ENCODE measurements around the gene OXSR1.
"Not testable (repeated sequence)": the region's sequence is repeated elsewhere in the genome, so short reads cannot be mapped to it uniquely, and the experiment has no call there.

OXSR1 gene

GRCh38 chr3:38141952-38142273 lies 23.4 kb upstream of the OXSR1 start:
- no peak for DNase-seq (ENCODE audit: low read depth in 3 of 3)

GRCh38 chr3:38142959-38143358 lies 22.4 kb upstream of the OXSR1 start:
- no peak for DNase-seq (ENCODE audit: low read depth in 3 of 3)

- DNase-seq (ENCODE audit: low read depth in 3 of 3), result no peak
Observed at GRCh38 chr3:38143511-38143910, 21.8 kb upstream of the OXSR1 start.

GRCh38 chr3:38146504-38146903 lies 18.8 kb upstream of the OXSR1 start:
- DNase-seq (ENCODE audit: low read depth in 3 of 3), result no peak

- no peak for DNase-seq (ENCODE audit: low read depth in 3 of 3)
Observed at GRCh38 chr3:38147421-38147820, 17.9 kb upstream of the OXSR1 start.

- no peak for DNase-seq (ENCODE audit: low read depth in 3 of 3)
Observed at GRCh38 chr3:38148311-38148882, 16.9 kb upstream of the OXSR1 start.

- DNase-seq (ENCODE audit: low read depth in 3 of 3), result no peak
Observed at GRCh38 chr3:38149708-38150107, 15.6 kb upstream of the OXSR1 start.

GRCh38 chr3:38150780-38151528 lies 14.4 kb upstream of the OXSR1 start:
- DNase-seq (ENCODE audit: low read depth in 3 of 3), result no peak

- no peak for DNase-seq (ENCODE audit: low read depth in 3 of 3)
Observed at GRCh38 chr3:38151667-38152265, 13.6 kb upstream of the OXSR1 start.

GRCh38 chr3:38152609-38153008 lies 12.7 kb upstream of the OXSR1 start:
- no peak for DNase-seq (ENCODE audit: low read depth in 3 of 3)

- DNase-seq (ENCODE audit: low read depth in 3 of 3), result no peak
Observed at GRCh38 chr3:38153221-38153620, 12.1 kb upstream of the OXSR1 start.

- DNase-seq (ENCODE audit: low read depth in 3 of 3), result no peak
Observed at GRCh38 chr3:38154033-38154494, 11.3 kb upstream of the OXSR1 start.

- DNase-seq (ENCODE audit: low read depth in 3 of 3), result no peak
Observed at GRCh38 chr3:38154625-38155255, 10.6 kb upstream of the OXSR1 start.

- DNase-seq (ENCODE audit: low read depth in 3 of 3), result no peak
Observed at GRCh38 chr3:38155825-38156224, 9.5 kb upstream of the OXSR1 start.

- DNase-seq (ENCODE audit: low read depth in 3 of 3), result no peak
Observed at GRCh38 chr3:38157117-38157516, 8.2 kb upstream of the OXSR1 start.

- DNase-seq (ENCODE audit: low read depth in 3 of 3), result no peak
Observed at GRCh38 chr3:38157595-38157994, 7.7 kb upstream of the OXSR1 start.

- DNase-seq (ENCODE audit: low read depth in 3 of 3), result no peak
Observed at GRCh38 chr3:38158472-38158871, 6.9 kb upstream of the OXSR1 start.

GRCh38 chr3:38160704-38161103 lies 4.6 kb upstream of the OXSR1 start:
- not testable (repeated sequence) for DNase-seq (ENCODE audit: low read depth in 3 of 3)

GRCh38 chr3:38163117-38163840 lies 2.1 kb upstream of the OXSR1 start:
- no peak for DNase-seq (ENCODE audit: low read depth in 3 of 3)

GRCh38 chr3:38163841-38164642 lies 1.3 kb upstream of the OXSR1 start:
- DNase-seq (ENCODE audit: low read depth in 3 of 3), result no peak

GRCh38 chr3:38164643-38164951 lies 740 bp upstream of the OXSR1 start:
- no peak for DNase-seq (ENCODE audit: low read depth in 3 of 3)
